GM19351 (cell line): ENCODE data around the gene CCDC197.

Experiments
- ATAC-seq: cut with Tn5 transposase; IDR thresholded peaks from one replicate; pipeline ENCODE4 v1.9.1; 2021; ENCODE audit warnings: mild to moderate bottlenecking, moderate library complexity; ENCODE audit not compliant: unreplicated experiment

CCDC197 gene

DNA sequence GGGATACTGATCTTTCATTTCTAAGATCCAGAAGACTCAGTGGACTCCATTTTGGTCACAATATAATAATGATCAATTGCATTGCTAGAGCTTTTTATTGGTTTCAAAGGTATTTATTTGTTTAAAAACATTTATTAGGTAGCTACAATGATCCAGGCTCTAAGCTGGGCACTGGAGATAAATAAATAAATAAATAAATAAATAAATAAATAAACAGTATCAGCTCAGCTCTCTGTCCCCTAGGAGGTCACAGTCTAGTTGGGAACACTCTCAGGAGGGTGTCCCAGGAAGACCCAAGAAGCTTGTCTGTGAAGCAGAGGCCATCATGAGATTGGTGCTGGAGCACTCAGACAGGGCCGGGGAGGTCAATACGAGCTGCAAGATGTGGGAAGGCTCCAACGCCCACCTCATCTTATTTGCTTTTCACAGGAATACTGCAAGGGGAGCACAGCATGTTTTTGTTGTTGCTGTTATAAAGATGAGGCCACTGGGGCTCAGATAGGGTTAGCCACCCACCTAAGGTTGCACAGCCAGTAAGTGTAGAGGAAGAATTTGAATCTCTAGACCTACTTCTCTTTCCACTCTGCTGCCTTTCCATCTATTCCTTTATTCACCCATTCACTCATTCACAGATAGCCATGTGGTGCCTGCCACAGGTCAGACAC is 36.2 kb upstream of the CCDC197 start:
- no peak for ATAC-seq

DNA sequence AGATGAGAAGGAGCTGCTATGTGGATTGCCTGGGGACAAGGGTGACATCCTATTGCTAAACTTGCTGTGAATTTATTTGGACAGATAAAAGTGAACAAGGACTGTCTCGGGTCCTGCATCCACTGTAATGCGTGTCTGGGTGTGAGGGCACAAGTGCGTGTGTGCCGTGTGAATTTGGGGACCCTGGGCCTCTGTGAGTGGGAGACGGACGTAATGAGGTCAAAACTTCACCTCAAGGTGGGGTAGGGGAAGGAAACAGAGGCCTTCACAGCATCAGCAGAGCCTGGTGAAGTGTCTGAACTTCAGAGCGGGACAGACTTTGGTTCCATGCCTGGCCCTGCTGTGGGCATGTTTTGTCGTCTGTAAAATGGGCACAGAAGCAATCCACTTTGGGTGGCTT is 35.5 kb upstream of the CCDC197 start:
- ATAC-seq, result no peak

DNA sequence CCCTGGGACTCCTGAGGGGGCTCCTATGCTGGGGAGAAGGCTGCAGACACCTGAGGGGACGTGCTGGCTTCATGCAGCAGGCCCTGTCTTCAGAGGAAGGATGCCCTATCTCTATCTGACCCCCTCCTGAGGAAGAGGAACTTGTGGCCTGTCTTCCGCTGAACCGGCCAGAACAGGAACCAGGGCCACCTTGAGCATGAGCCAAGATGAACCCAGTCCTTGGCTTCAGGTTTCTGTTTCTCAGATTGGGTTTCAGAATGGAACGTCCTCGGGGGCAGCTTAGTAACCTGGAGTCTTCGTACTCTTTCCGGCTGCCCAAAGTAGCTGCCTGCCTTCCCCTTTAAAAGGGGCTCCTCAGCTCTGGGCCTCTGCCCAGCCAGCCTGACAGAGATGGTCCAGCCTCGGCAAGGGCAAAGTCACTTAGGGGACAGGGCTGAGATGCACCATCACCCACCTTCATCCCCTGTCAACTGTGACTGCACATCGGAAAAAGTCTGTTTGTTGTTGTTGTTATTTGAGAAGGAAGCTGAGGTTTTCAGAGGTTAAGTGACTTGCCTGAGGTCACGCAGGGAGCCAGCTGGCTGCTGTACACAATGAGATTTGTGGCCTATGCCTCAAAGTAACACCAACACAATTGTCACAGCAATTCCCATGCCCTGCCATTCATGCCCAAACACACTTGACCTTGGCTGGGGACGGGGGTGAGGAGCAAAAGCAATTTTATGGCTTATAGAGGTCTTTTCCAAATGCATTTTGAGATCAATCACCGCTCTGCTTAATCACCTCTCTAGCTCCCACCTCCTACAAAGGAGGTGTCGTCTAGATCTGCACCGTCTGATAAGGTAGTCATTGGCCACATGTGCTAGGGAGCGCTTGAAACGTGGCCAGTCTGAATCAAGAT is 34.1 kb upstream of the CCDC197 start:
- peak; percentile 54 for ATAC-seq

DNA sequence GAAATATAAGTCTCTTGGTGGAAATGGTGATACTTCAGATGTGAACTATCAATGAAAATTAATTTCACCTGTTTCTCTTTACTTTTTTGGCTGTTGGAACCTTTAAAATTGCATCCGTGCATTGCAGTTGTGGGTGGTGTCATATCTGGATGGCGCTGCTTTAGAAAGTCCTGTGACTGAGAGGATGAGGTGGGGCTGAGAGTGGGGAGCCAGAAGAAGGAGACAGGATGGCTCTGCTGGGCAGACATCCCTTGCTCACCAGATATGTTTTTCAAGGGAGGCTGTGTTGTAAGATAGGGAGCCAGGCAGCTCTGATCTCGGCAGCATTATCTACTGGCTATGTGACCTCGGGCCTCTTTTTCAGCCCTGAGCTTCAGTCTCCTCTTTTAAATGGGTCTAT is 33.4 kb upstream of the CCDC197 start:
- no peak for ATAC-seq

DNA sequence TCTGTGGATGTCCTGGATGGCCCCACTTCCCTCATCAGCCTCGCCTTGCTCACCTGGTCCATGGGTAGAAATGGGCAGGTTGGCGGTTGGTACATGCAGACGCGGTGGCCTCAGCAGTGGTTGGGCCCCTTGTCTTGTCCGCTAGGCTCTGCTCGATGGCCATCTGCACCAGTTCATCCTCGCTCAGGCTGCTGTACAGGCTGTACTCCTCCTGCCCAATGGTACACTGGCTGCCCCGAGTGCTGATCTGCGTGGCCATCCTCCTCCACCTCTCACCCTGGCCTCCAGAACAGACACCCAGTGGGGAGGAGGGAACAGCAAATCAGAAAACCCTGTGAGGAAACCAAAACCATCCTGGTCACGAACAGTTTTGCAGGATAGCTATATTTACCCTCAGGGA is 32.8 kb upstream of the CCDC197 start:
- no peak for ATAC-seq

DNA sequence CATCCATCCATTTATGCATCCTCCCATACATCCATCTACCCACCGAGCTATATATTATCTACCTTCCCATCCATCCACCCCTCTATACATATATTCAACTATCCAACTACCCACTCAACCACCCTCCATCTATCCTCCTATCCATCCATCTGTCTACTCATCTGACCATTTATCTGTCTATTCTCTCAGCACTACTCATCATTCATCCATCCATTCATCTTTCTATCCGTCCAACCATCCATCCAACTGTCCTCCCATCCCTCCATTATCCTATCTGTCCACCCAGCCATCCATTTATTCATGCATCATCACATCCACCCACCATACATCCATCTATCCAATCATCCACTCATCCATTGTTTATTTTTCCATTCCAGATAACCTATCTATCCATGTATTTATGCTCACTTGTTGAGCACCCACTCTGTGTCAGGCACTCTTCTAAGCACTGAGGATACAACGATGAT is 32.2 kb upstream of the CCDC197 start:
- no peak for ATAC-seq

DNA sequence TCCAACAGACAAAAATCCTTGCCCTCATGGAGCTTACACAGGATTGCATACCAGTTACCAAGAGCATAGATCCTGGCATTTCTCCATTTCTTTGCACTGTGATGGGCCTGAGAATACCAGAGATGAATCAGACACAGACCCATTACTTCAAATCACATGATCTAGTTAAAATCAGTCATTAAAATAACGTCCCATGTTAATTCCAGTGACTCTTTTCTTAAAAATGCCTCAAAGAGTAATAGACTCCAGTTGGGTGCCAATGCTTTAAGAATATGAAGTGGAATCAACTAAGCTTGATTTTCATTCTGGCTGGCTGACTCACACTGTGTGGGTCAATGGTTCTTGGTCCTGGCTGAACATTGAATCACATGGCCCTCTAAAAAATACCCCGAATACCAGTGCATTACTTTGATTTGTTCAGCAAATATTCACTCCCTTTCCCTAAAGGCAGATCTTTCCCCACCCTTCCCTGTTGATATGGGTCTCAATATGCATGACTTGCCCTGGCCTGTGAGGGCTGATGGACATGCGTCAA is 31.7 kb upstream of the CCDC197 start:
- no peak for ATAC-seq

DNA sequence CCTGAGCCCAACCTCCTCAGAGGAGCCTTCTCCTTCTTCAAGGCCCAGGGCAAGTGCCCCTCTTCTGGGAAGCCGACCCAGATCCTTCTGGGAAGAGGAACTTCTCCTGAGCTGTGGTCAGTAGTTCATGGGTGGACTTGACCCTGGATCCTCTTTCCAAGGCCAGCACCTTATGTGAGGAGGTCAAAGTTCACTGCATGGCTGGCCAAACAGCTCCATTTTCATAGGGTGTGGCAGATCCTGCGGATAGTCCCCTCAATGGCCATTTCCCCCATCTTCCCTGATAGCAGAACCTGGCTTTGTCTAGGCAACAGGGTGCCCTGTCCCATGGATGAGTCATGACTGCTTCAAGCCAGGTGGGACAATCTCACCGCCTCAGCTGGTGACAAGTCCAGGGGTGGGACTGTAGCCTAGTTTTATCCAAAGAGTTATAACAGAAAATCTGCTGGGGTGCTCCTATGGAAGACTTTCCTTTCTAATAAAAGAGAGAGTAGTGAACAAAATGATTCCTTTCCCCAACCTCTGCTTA is 31.1 kb upstream of the CCDC197 start:
- no peak for ATAC-seq

DNA sequence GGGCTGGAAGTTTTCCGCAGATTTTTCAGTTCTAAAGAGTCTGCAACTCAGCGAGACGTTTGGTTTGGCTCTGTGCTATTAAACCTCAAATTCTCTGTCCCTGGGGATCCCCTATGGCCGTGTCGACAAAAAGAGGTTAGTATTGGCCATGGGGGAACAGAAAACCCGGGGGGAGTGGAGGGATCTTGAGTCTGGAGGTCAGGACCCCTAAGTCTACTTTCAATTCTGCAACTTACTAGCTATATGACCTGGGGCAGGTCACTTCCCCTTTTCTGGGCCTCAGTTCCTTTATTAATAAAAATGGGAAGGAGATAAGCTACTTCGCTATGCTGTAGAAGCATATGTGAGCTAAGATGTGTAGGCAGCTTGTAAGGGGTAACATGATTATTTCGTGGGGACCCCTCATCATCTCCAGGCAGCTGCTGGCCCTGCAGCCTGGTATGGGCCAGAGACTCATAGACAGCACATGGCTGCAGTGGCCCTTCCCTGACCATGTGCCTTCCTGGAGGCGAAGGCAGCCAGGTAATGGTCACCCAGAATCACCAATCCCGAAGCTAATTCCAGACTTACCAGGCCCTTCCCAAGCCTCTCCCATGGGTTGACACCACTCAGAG is 29.4 kb upstream of the CCDC197 start:
- ATAC-seq, result peak; percentile 53

DNA sequence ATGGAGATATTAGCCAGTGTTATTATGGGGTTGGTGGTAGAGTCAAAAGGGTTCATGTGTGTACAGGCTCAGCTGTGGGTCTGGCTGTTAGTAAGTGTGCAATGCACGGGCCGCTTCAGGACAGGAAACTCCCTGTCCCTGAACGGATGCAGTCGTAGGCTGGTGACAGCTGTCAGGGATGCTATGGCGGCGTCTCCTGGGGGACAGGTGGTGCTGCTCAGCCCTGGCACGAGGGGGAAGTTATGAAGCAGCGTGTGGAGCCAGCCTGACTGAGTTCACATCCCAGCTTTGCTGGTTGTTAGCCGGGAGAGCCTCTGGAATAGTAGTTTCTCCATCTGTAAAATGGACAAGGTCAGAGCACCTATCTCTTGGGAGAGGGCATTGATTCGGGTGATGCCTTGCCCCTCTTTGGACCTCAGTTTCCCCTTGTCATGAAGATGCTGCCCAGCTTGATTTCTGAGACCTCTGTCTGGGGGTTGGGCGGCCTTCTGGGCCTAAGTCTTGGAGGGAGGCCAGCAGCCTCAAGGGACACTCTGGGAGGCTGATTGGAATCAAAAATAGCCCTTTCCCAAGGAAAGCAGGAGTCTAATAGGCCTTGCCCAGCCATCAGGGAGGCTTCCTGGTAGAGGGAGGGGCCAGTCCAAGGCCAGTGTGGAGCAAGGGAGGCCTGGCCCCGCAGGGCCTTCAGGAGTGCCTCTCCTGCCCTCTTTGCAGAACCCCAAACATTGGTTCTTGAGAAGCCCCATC is 27.8 kb upstream of the CCDC197 start:
- ATAC-seq, result no peak

DNA sequence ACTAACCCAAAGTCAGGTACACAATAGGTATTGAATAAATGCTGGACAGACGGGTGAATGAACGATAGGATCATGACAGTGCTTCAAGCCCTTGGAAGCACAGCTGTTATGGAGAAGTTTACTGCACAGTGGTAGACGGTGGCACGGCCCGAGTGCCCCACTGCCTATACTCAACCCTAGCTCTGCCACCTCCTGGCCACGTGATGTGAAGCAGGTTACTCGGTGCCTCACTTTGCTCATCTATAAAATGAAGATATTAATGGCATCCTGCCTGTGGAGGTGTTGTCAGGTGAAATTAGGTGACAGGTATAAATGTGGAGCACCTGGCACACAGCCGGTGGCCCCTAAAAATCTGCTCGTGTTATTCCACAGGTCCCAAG is 26.5 kb upstream of the CCDC197 start:
- no peak for ATAC-seq

DNA sequence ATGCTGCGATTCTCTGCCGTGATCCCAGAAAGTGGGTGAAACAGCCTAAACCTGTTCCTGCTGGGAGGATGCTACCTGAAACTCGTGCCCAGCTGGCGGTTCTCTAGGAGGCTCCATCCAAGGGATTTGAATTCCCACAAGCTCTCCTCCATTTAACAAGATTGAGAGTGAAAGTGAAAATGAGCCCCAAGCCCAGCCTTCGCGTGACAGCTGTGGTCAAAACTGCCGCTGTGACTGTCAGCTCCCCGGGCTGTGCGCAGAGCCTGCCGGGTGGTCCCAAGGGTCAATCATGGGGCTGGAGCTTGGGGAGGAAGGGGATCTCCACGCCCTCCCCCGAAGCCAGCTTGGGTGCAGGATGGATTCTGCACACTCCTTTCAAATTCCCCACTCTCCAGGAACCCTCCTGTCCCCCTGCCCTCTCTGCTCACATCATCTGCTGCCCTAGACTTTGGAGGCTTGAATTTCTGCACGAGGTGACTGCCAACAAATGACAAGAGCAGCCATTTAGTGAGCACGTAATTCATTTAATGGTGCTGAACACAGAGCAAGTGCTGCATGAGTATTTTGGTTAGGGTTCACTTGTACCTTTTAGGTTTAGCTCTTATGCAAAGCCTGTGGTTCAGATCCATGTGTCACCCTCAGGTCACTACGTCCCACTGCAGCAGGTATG is 26.0 kb upstream of the CCDC197 start:
- ATAC-seq, result peak; percentile 37

DNA sequence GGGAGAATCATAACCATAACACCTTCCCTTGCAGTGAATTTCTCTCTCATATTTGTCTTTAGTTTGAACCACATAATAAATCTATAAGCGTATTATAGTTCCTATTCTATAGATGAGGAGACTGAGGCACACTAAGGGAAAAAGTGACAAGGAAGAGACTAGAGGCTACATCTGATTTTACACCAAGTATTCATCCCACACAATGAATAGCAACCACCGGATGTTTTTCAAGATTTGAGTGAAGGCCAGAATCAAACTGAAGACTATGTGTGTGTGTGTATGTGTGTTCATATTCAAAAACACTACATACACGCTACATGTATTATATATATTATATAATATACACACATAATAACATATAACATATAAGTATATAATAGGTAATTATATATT is 25.5 kb upstream of the CCDC197 start:
- no peak for ATAC-seq

DNA sequence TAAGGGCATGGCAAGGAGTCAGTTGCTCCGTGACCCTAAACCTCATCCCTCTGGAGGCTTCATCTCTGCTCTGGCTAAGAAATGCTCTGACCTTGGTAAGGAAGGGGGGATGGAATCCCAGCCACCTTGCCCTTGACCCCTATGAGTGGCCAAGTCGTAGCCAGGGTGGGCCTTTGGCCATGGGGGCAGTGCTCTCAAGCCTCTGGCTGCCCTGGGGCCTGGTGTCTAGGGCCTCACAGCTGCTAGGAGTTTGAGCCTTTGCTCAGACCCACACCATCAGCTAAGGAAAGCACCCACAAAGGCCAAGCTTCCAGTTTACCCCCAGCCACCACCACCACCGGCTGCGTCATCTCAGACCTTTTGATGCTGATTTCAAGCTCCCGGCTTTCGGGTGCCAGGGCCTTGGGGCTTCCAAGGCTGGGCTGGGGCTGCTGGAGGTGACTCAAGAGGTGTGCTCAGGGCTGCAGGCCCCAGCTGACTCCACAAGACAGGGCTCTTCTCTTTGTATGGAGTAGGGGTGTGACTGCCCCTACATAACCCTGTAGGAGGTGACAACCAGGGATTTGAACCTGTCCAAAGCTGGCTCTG is 24.4 kb upstream of the CCDC197 start:
- no peak for ATAC-seq

DNA sequence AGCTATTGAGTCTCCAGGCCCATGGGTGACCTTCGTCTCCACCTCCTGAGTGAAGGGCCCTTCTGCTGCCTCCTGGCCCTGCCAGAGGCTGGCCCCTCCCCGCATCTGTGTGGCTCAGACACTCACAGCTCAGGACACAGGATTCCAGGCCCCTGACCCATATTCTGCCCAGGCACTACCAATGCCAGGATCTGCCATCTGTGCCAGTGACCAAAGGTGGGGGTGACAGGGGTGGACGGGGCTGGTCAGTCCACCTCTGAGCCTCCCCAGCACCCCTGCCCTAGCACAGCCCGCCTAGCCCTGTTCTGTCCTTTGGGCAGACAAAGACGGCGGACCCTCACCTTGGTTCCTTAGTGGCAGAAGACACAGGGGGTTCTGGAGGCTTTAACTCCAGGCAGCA is 23.5 kb upstream of the CCDC197 start:
- ATAC-seq, result no peak

DNA sequence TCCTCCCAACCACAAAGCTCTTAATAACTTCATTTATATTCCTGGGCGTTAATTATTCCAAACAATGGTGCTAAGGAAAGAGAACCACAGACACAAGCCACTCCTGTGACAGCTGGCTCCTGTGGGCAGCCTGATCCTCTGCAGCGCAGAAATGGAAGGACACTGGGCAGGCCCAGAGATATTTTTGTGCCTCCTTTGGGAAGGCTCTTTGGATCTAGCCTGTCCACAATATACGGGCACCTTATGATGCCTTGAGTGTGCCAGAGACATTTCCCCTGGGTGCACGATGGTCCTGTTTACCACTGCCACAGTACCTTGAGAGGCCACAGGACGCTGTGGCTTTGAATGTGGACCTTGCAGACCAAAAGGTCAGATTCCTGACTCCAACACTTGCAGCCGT is 22.8 kb upstream of the CCDC197 start:
- ATAC-seq, result no peak

DNA sequence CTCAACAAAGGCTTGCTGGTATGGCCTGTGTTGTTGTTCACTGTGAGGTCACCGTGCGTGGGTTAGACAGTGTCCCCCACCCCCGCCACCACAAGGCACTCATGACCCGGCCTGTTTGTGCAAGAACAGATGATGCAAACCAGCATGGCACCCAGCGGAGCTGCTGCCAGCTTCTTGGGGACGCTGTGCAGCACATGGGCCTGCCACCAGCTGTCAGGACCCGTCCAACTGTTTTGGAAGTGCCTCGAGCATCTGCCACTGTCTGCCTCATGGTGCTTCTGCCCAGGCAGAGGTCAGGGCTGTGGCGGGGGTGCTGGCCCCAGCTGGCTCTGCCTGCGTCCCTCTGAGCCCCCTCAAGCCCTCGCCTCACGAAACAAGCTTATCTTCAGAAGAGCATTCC is 22.3 kb upstream of the CCDC197 start:
- no peak for ATAC-seq

DNA sequence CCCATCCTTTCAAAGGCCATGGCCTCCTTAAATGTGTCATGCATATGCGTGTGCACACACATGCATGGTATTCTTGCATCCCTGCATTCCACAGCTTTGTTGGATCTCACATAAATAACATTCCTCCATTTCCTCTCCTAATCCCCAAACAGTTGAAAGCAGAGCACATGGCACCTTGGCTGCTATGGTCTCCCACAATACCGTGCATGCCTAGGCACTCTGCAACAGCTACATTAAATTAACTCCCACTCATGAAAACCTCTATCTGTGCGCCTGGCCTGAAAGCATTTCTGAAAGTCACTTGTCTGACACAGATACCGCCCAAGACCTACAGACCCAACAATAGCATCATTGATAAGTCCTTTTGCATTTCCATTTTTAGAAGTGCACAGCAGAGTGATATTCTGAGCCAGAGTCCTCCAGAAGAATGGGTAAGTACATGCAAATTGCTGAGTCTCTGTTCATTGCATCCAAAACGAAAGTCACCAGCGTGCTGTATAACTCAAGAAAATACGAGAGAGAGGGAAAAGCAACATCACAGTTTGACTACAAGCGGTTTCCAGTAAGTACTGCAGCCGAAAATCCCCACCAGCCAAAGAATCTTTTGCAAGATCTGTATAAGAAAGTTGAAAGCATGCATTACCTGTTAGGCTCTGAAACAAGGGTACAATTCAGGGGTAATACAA is 21.2 kb upstream of the CCDC197 start:
- ATAC-seq, result peak; percentile 75

DNA sequence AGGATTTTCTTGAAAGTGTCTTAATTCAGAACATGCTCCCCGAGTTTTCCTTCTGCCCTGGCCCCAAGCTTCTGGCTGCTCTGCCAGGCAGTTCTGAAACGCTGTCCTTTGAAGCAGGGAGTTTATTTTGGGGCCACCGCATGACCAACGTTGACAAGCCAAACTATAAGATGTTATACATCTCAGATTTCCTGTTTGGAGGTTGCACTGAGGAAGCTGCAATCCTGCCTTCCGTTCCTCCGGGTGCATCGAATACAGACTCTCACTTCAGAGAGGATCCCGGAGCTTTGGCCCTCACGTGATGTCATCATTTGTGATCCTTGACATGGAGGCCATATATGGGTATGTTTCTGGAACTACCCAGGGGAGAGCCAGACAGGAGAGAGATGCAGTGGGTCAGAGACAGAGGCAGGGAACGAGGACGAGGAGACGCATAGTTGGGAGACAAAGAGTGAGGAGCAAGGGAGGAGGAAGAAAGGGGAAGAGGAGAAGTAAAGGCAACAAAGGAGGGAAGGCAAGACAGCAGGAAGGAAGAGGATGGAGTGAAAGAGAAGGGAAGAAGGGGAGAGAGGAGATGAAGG is 20.5 kb upstream of the CCDC197 start, which contains the start of gene ASB2:
TSS of gene ASB2 (minus strand) at position 94 of the 581 bp plus-strand sequence. CDS start 12,031 bp downstream, outside the sequence.
- ATAC-seq, result no peak
